ENCODE measurements around the gene REXO4. TPM values are rescaled to one million over a fixed set of nuclear protein-coding genes. Genes with fewer than 3 reads are reported as not detected.

REXO4 gene
- total and polyA plus RNA-seq, 4 donors = 7.4 to 12.1 (median 9.1) TPM

- TF ChIP-seq REST (IDR thresholded peaks at IDR 0.05) = no peak
- no peak for TF ChIP-seq RXRA (IDR thresholded peaks at IDR 0.05)
- no peak for TF ChIP-seq GABPA (IDR thresholded peaks at IDR 0.05 in 1 of 2, conservative IDR thresholded peaks at IDR 0.05 in 1 of 2)
These were observed 50.6 kb downstream of the REXO4 start (continued) for GRCh38 chr9:133367221-133367620.

DNA sequence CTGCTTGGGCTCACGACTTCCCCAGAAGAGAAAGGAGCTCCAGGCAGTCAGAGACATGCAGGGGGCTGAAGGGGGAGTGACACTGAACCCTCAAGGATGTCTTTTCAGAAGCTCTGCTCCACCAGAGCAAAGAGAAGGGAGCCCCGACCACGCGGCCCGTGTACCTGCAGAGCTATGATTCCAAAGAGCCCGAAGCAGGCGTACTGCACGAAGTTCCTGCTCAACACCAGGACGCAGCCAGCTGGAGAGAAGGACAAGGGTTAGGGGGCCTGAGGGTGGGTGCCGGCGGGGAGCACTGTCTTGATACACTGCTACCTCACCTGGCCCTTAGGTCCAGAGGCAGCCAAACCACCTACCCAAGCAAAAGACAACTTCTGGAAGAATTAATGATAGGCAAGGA lies 51.4 kb downstream of the REXO4 start:
- H3K27me3 ChIP-seq (ENCODE audit: control insufficient read depth in 4 of 4, insufficient read depth in 4 of 4, low read length in 3 of 4) = no peaks in the 10 kb centered on the region
- no peak overlapping the region for H3K4me3 ChIP-seq (ENCODE audit: low read depth in 1 of 3, low read length in 3 of 3)
- WGBS = 94% methylated on average over 11 of the region's 11 CpGs
- DNase-seq (ENCODE audit: low spot score) = no peak
- H3K9me3 ChIP-seq (ENCODE audit: control insufficient read depth in 4 of 4, low read length in 3 of 4) = no peaks in the 10 kb centered on the region
- TF ChIP-seq HNF4G (IDR thresholded peaks at IDR 0.05) (no peak), MAX (IDR thresholded peaks at IDR 0.05) (no peak)
- TF ChIP-seq, protein P1, sequence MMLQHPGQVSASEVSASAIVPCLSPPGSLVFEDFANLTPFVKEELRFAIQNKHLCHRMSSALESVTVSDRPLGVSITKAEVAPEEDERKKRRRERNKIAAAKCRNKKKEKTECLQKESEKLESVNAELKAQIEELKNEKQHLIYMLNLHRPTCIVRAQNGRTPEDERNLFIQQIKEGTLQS (IDR thresholded peaks at IDR 0.05) = no peak
- H3K4me1 ChIP-seq (ENCODE audit: control insufficient read depth in 4 of 4, insufficient read depth in 4 of 4, low read length in 3 of 4) = peaks cover 15 to 53% (median 42%) of the 10 kb centered on the region in 4 donors
- H3K9ac ChIP-seq (ENCODE audit: low read depth in 1 of 2, low read length in 2 of 2) = no peak overlapping the region
- peaks cover 23 to 61% (median 50%) of the 10 kb centered on the region in 4 donors for H3K36me3 ChIP-seq (ENCODE audit: control insufficient read depth in 4 of 4, insufficient read depth in 3 of 4, low read depth in 1 of 4, low read length in 3 of 4)
- H3K27ac ChIP-seq (ENCODE audit: low read depth in 1 of 2, low read length in 2 of 2) = no peak overlapping the region

DNA sequence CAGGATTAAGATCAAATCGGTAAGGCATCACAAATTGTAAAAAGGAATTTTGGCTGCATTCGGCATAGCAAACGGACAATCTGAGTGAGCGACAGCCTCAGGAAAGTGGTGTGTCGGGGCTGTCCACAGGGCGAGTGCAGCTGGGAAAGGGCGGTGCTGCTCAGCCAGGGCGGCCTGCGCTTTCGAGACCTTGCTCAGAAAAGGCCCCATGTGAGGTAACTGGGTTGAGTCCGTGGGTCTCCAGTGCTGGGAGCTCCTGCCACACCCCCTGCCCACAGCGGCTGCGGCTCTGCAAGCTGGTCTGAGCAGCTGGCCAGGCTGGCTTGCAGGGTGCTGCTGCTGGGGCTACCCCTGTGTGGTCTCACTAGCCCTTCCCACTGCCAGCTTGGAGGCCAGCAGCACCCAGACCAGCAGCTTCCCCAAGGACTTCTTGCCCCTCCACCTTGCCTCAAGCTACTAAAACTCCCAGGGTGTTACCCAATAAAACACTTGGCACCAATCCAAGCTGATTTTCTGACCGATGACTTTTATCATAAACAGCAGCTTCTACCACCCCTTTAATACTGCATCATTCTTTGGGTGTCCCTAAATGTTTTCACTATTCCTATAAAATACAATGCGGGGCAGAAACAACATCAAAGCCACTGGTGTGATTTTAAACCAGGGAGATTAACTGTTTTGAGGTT lies 55.3 kb downstream of the REXO4 start:
- DNase-seq (ENCODE audit: low spot score) = no peak
- no peaks in the 10 kb centered on the region for H3K27me3 ChIP-seq (ENCODE audit: control insufficient read depth in 4 of 4, insufficient read depth in 4 of 4, low read length in 3 of 4)
- H3K36me3 ChIP-seq (ENCODE audit: control insufficient read depth in 4 of 4, insufficient read depth in 3 of 4, low read depth in 1 of 4, low read length in 3 of 4) = peaks cover 23 to 72% (median 61%) of the 10 kb centered on the region in 4 donors
- WGBS = 91% methylated on average over 15 of the region's 15 CpGs
- H3K4me3 ChIP-seq (ENCODE audit: low read depth in 1 of 3, low read length in 3 of 3) = no peak overlapping the region
- H3K9me3 ChIP-seq (ENCODE audit: control insufficient read depth in 4 of 4, low read length in 3 of 4) = no peaks in the 10 kb centered on the region
- H3K27ac ChIP-seq (ENCODE audit: low read depth in 1 of 2, low read length in 2 of 2) = no peak overlapping the region
- no peak overlapping the region for H3K9ac ChIP-seq (ENCODE audit: low read depth in 1 of 2, low read length in 2 of 2)
- TF ChIP-seq HNF4G (IDR thresholded peaks at IDR 0.05) (no peak), FOXA1 (IDR thresholded peaks at IDR 0.05) (no peak)
- H3K4me1 ChIP-seq (ENCODE audit: control insufficient read depth in 4 of 4, insufficient read depth in 4 of 4, low read length in 3 of 4) = peaks cover 0 to 34% (median 13%) of the 10 kb centered on the region in 4 donors

DNA sequence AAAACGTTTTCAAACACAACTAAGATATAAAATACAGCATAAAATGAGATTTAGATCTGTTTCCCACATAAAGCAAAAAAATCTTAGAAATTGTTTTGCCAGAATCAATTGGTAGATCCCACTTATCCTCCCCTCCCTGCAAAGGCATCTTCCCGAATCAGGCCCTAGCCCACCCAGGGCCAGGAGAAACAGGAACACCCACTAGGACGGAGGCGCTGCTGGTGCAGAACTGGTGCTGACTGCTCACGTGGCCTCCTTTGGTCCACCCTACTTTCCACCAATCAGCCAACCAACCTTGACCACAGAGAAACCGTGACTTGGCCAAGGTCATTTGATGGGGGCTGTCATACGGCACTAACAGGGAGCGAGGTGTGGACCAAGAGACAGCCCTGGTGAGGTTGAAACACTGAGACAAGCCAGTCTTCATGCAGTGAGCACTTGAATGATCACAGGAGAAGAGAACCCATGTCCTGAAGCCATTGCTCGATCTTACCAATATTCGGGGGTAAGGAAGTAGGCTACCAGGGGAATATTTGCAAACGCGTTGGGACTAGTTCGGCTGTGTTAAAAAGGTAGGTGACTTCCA lies 56.2 kb downstream of the REXO4 start:
- no peak for DNase-seq (ENCODE audit: low spot score)
- H3K9ac ChIP-seq (ENCODE audit: low read depth in 1 of 2, low read length in 2 of 2) = no peak overlapping the region
- H3K9me3 ChIP-seq (ENCODE audit: control insufficient read depth in 4 of 4, low read length in 3 of 4) = no peaks in the 10 kb centered on the region
- no peak overlapping the region for H3K27ac ChIP-seq (ENCODE audit: low read depth in 1 of 2, low read length in 2 of 2)
- WGBS = 84% methylated on average over 13 of the region's 13 CpGs
- H3K4me1 ChIP-seq (ENCODE audit: control insufficient read depth in 4 of 4, insufficient read depth in 4 of 4, low read length in 3 of 4) = peaks cover 3 to 36% (median 17%) of the 10 kb centered on the region in 4 donors
- no peaks in the 10 kb centered on the region for H3K27me3 ChIP-seq (ENCODE audit: control insufficient read depth in 4 of 4, insufficient read depth in 4 of 4, low read length in 3 of 4)
- peaks cover 21 to 63% (median 55%) of the 10 kb centered on the region in 4 donors for H3K36me3 ChIP-seq (ENCODE audit: control insufficient read depth in 4 of 4, insufficient read depth in 3 of 4, low read depth in 1 of 4, low read length in 3 of 4)
- no peak for TF ChIP-seq EGR1 (IDR thresholded peaks at IDR 0.05; ENCODE audit: low read depth in 2 of 2)
- TF ChIP-seq MAX (IDR thresholded peaks at IDR 0.05) = no peak
- TF ChIP-seq, protein P1 (IDR thresholded peaks at IDR 0.05) = no peak
- no peak for TF ChIP-seq FOXA2 (IDR thresholded peaks at IDR 0.05)
- no peak for TF ChIP-seq HNF4A (conservative IDR thresholded peaks at IDR 0.05)
- no peak for TF ChIP-seq NR2F2 (IDR thresholded peaks at IDR 0.05)
- H3K4me3 ChIP-seq (ENCODE audit: low read depth in 1 of 3, low read length in 3 of 3) = no peak overlapping the region
